Activated T-helper 1 cell treated with Interleukin-2 at 50 U/mL for 16 hours (primary cell): ENCODE results near the gene PMM2.
"Not testable (repeated sequence)": the region's sequence is repeated elsewhere in the genome, so short reads cannot be mapped to it uniquely, and the experiment has no call there.

Source experiments
- DNase-seq: peaks from one replicate; pipeline ENCODE4 v3.0.0-alpha.2; 2020; ENCODE audit warnings: low read depth

PMM2 gene

GRCh38 chr16:8818504-8819270 is 21.0 kb downstream of the PMM2 start:
- DNase-seq = no peak

GRCh38 chr16:8819411-8820034 is 21.9 kb downstream of the PMM2 start:
- no peak for DNase-seq

DNA sequence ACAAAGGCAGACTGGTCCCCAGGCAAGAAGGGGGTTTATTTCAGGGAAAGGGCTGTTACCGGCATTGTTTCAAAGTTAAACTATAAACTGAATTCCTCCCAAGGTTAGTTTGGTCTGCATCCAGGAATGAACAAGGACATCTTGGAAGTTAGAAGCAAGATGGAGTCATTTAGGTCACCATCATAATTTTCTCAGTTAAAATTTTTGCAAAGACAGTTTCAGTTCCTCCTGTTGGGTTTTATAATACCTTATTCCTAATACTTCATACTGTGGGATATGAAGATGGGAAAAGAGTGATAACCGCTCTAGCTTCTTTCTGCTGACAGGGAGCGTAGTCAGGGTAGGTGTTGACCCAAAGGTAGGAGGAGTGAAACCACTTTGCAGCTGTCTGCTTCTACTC is 24.8 kb downstream of the PMM2 start:
- no peak for DNase-seq

DNA sequence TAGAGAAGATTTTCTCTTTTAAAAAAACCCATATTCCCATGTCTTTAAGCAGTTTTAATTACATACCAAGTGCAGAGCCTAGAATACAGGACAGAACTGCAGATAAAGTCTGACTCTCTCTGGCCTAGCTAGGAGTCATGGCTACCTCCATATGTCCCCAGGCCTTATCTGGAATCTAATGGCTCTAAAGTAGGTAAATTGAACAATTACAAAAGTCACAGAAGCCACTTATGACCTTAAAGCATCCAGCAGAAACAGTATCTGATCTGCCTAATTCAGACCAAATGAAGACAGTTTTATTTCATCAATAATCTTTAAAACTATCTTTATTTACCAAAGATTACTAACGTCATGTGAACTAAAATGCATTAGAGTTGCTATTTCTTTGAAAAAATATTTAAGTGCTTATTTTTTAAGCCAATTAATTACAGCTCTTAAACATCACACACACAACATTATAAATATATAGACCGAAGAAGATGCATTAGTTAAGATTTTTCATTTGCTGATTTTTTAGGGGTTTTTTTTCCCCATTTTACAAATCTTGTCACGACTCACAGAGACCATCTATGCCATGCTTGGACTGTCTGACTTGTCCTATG is 28.7 kb downstream of the PMM2 start:
- no peak for DNase-seq

DNA sequence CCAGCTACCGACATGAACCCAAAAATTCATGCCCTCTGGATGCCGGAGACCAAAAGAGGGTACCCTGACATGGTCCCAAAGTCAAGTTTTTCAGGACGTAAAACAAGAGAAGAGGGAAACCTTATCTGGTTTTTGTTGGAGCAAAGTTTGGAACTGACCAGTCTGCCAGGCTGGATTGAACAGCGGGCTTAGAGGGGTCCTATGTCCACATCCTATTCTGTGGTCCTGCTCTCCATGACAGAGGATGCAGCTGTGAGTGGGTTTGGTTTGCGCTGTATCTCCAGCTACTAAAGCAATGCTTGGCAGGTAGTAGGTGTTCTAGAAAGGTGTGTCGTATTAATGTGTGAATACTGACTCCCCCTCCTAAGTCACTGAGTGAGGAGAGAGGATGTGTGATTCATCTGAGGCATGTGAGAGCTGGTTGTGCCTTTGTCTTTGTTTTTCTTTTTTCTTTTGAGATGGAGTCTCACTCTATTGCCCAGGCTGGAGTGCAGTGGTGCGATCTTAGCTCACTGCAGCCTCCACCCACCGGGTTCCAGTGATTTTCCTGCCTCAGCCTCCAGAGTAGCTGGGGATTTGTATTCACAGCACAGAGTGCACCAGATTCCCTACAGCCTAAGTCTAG is 31.0 kb downstream of the PMM2 start:
- DNase-seq = no peak

- no peak for DNase-seq
Measured at GRCh38 chr16:8831450-8831849, 33.8 kb downstream of the PMM2 start.

- no peak for DNase-seq
Measured at GRCh38 chr16:8831871-8832716, 34.5 kb downstream of the PMM2 start.

DNA sequence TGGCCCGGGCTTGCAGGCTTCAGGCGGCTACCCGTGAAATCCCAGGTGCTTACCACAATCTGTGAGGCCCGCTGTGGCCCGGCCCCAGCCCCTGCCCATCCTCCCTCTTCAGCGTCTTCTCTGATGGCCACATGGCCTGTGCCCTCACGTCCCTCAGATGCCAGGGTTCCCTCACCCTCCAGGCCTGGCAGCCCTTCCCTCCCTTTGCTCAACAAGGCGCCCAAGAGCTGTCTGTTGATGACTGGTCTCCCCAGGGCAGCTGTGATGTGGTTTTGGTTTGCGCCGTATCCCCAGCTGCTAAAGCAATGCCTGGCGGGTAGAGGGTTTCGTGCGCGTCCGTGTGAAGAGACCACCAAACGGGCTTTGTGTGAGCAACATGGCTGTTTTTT is 35.1 kb downstream of the PMM2 start:
- DNase-seq = no peak

GRCh38 chr16:8836797-8837196 is 39.2 kb downstream of the PMM2 start:
- not testable (repeated sequence) for DNase-seq

DNA sequence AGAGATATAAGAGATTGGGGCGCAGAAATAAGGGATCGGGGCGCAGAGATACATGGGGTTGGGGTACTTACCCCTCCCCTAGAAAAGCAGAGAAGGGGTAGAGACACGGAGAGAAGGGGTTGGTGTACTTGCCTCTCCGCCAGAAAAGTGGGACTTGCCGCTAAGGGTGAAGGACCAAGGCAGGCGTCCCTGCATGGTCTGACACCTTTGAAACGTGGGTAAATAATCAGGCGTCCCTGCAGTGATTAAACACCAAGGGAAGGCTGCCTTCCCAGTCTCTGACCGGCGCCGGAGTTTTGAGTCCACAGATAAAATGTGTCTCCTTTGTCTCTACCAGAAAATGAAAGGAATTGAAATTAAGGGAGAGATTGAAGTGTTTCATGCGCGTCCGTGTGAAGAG is 40.0 kb downstream of the PMM2 start:
- not testable (repeated sequence) for DNase-seq

GRCh38 chr16:8842016-8842415 is 44.4 kb downstream of the PMM2 start:
- not testable (repeated sequence) for DNase-seq

- not testable (repeated sequence) for DNase-seq
Measured at GRCh38 chr16:8843296-8843695, 45.7 kb downstream of the PMM2 start.

DNA sequence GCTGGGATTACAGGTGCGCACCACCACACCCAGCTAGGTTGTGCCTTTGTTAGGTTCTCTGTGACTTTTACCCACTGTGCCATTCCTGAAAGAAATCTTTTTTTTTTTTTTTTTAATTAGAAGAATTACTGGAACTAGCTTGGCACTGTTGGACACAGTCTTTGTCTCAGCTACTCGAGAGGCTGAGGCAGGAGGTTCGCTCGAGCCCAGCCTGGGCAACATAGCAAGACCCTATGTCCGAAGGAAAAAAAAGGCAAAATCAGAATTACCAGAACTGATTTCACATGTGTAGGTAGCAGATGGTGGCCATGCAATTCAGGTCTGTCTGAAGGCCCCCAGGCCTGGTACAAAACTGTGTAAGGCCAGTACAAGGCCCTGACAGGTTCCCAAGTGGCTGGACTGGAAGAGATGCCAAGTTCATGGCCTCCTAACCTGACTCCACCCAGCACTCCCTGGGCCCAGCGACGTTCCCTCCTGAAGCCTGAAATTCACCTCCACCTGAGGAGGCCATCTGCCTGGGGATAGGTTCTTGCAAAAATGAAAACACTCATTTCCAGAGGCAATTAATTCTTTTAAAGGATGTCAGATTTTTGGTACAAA is 48.2 kb downstream of the PMM2 start:
- DNase-seq = no peak

GRCh38 chr16:8846401-8846932 is 48.8 kb downstream of the PMM2 start:
- DNase-seq = no peak

GRCh38 chr16:8847145-8847544 is 49.5 kb downstream of the PMM2 start:
- DNase-seq = no peak

GRCh38 chr16:8847623-8848022 is 50.0 kb downstream of the PMM2 start:
- DNase-seq = no peak

- no peak for DNase-seq
Measured at GRCh38 chr16:8848231-8848938, 50.7 kb downstream of the PMM2 start.

DNA sequence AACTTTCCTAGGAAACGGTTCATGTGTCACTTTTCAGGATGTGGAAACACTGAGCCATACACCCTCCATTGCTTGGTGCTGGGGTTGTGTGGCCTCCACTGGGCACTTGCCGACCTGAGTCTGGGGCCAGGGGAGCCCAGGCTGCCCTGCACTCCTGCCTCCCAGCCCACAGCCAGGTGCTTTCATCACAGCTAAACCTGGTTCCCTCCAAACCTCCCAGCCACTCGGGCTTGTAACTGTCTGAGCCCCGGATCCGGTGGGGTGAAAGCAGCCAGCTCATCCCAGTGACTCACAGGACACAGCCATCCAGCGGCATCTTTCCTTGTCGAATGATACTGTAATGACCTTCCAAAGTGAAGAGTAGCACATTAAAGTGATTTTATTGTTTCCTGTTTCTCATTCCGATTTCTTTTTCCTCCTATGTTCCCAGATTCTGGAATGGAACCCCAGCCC is 51.3 kb downstream of the PMM2 start:
- no peak for DNase-seq

GRCh38 chr16:8849411-8850011 is 51.9 kb downstream of the PMM2 start:
- no peak for DNase-seq

GRCh38 chr16:8850279-8850885 is 52.7 kb downstream of the PMM2 start:
- DNase-seq = no peak
